Keratinocyte (primary cell): Measurements from ENCODE around the gene RAB3D.

ENCODE experiments used
- EZH2 ChIP-seq: IDR thresholded peaks from one replicate; pipeline ENCODE4 v1.6.1; 2012; ENCODE audit warnings: inconsistent platforms, mild to moderate bottlenecking, low read length, moderate library complexity
- TF ChIP-seq, protein P1 (sequence below), 3 experiments: IDR thresholded peaks in 1 of 3; conservative IDR thresholded peaks in 1 of 3; optimal IDR thresholded peaks in 1 of 3; 2 replicates in 2 of 3; 3 replicates in 1 of 3; pipeline versions ENCODE3 to v1.5.1; 2011; ENCODE audit warnings: low read length in 3 of 3, mild to moderate bottlenecking in 3 of 3, moderate library complexity in 2 of 3, control low read depth in 1 of 3, inconsistent platforms in 1 of 3; ENCODE audit not compliant: insufficient read depth in 2 of 3; ENCODE audit errors: extremely low read depth in 1 of 3

- TF ChIP-seq, protein P1, sequence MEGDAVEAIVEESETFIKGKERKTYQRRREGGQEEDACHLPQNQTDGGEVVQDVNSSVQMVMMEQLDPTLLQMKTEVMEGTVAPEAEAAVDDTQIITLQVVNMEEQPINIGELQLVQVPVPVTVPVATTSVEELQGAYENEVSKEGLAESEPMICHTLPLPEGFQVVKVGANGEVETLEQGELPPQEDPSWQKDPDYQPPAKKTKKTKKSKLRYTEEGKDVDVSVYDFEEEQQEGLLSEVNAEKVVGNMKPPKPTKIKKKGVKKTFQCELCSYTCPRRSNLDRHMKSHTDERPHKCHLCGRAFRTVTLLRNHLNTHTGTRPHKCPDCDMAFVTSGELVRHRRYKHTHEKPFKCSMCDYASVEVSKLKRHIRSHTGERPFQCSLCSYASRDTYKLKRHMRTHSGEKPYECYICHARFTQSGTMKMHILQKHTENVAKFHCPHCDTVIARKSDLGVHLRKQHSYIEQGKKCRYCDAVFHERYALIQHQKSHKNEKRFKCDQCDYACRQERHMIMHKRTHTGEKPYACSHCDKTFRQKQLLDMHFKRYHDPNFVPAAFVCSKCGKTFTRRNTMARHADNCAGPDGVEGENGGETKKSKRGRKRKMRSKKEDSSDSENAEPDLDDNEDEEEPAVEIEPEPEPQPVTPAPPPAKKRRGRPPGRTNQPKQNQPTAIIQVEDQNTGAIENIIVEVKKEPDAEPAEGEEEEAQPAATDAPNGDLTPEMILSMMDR (optimal IDR thresholded peaks at IDR 0.05 in 1 of 3, IDR thresholded peaks at IDR 0.05 in 1 of 3, conservative IDR thresholded peaks at IDR 0.05 in 1 of 3; ENCODE audit: extremely low read depth in 1 of 3, insufficient read depth in 2 of 3, low read length in 3 of 3): no peak
- no peak for TF ChIP-seq EZH2
Observed at GRCh38 chr19:11296264-11296663, 43.2 kb downstream of the RAB3D start.
